Endothelial cell of umbilical vein (primary cell): Measurements from ENCODE around the gene MSH4.

ENCODE experiments used
- CTCF ChIP-seq, 2 donors: IDR thresholded peaks; 1 replicate in 1 of 2; 2 replicates in 1 of 2; pipeline ENCODE4 v1.5.1; 2011; ENCODE audit warnings: low read length in 2 of 2, mild to moderate bottlenecking in 2 of 2, moderate library complexity in 2 of 2, control low read depth in 1 of 2, inconsistent platforms in 1 of 2, low read depth in 1 of 2; ENCODE audit not compliant: insufficient read depth in 1 of 2; ENCODE audit errors: extremely low read depth in 1 of 2
- EZH2 ChIP-seq: IDR thresholded peaks from 2 replicates; pipeline ENCODE4 v1.6.1; 2012; ENCODE audit warnings: borderline replicate concordance, low read depth, mild to moderate bottlenecking, moderate library complexity, low read length, inconsistent platforms; ENCODE audit not compliant: severe bottlenecking

GRCh38 chr1:75797273-75797588 lies 549 bp downstream of the MSH4 start:
- TF ChIP-seq CTCF (IDR thresholded peaks at IDR 0.05; ENCODE audit: extremely low read depth in 1 of 2, insufficient read depth in 1 of 2, low read depth in 1 of 2, low read length in 2 of 2) (no peak), EZH2 (no peak)
